Inferior parietal cortex (tissue), 1 donor: ENCODE results near the gene PHF21B.
"Not testable (repeated sequence)": the region's sequence is repeated elsewhere in the genome, so short reads cannot be mapped to it uniquely, and the experiment has no call there.

ENCODE experiments used
- DNase-seq: peaks from one replicate; pipeline ENCODE4 v3.0.0-alpha.2; 2016; ENCODE audit errors: extremely low spot score

Gene PHF21B

DNA sequence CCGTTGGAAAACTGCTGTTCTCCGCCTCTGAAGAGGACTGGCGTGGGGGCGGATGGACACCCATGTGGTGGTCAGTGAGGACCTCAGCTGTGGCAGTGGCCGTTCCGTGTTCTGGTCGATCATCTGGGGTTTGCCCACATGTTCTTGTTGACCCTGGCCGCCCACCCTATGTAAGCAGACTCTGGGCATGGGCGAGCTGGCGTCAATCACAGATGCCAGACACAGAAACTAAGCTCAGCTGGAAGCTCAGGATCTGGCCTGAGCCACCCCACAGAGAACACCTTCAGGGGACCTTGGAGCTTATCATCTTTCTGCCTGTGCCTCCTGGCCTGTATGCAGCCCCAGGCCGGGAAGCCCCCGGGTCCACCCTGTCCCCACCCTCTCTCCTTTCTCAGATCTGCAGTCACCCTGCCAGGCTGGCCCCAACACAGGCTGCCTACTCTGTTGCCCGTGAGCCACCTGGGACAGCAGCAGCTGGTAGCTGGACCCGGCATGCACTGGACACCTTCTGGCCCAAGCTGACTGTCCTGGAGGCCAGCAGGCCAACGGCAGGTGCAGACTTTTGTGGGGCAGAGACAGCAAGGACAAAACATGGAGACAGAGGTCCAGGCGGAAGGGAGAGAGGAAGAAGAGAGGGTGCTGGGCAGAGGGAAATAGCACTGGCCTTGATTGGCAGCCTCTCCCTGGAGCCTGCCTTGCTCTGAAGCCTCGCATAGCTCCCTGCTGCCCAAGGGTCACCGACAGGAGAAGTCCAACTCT lies 91.5 kb downstream of the PHF21B start:
- no peak for DNase-seq

DNA sequence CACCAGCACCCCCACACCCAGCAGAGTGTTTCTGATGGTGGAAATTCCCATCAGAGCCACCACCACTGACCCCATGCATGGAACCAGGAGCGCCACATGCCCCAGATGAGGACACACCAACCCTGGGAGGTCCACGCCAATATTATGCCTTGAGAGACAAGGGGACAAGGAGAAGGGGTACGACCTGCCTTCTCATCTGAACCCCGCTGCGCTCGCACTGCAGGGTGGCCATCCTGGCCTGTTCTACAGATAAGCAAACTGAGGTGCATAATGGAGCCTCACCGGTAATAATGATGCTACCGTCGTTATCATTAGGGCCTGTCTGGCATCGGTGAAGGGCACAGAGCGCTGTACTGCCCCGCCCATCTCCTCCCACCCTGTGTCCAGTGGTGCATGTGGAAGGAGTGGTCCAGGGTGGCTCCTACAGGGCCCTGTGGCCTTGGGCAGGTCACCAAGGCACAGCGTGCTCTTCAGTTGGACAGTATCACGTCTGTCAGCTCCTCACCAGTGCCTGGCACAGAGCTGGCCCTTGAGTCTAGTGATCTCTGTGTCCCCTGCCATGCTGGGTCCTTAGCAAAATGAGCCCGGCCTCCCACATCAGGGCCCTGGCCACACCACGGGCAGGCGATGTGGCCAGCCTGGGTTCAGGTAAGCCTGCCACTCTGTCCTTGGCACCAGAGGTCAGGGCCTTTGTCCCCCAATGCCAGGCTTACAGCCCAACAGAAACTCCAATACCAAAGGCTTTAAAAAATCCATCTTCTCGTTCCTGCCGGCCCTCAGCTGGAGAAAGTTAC lies 92.2 kb downstream of the PHF21B start:
- DNase-seq, result no peak

DNA sequence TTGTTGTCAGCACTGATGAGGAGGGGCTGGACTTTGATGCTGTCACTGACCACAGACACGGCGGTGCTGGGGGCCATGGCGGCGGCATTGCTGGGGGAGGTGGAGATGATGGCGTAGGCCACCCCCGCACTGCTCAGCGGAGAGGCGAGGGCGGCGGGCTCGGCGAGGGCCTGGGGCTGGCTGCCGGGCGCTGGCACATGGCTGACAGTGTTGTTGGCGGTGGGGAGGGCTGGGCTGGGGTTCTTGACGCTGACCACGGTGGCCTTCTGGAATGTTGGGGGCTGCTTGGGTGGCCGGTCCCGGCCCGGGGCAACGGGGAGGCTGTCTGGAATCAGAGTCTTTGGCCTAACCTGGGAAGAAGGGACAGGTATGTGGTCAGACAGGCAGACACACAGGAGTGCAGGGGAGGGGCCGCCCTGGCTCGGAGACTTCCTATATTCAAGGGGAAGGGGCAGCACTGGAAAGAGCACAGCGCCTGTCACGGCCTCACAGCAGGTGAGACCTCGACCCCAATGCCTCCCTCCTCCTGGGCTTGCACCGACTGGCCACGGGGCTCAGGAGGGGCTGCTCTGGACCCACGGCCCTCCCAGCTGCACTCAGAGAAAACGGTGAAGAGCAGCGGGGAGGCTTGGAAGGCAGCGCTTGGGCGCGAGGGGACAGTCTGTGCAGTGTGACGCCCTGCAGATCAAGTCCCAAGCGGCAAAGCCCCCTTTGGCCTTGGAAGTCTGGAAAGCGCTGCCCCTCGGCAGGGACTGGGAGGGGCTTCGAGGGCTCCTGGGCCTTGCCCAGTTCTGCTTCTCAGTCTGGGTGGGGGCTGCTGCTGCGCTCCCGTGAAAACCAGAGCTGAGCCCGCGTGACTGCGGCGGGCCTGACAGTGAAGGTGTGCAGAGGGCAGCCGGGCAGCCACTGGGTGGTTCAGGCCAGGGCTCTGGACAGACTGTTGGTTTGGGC lies 93.2 kb downstream of the PHF21B start:
- no peak for DNase-seq

- no peak for DNase-seq
These were observed 94.4 kb downstream of the PHF21B start for GRCh38 chr22:44915441-44915840.

DNA sequence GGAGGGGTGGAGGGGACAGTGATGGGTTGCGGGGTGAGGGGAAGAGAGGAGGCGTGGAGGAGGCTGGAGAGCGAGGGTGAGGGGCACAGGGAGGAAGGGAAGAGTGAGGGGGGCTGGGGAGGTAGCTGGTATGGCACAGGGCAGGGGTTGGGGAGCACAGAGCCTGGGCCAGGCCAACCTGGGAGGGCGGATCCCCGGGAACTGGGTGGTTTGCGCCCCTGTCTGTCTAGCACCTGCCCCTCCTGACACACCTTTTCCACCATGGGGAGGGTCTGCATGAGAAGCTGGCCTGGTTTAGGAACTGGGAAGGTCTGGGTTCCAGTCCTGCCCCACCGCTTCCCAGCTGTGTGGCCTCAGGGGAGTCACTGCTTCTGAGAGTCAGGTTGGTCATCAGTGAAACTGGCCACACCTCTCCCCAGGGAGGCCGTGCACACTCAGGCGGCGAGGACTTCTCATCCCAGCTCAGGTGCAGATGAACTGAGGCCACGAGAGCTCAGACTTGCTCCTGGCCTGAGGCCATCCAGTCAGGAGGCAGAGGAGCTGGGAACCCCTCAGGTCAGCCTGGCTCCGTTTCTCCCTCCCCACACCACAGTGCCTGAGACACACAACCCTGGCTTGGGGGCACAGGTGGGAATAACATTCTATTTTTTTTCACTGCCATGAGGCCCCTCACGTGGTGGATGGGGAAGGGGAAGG lies 95.6 kb downstream of the PHF21B start:
- DNase-seq, result no peak

DNA sequence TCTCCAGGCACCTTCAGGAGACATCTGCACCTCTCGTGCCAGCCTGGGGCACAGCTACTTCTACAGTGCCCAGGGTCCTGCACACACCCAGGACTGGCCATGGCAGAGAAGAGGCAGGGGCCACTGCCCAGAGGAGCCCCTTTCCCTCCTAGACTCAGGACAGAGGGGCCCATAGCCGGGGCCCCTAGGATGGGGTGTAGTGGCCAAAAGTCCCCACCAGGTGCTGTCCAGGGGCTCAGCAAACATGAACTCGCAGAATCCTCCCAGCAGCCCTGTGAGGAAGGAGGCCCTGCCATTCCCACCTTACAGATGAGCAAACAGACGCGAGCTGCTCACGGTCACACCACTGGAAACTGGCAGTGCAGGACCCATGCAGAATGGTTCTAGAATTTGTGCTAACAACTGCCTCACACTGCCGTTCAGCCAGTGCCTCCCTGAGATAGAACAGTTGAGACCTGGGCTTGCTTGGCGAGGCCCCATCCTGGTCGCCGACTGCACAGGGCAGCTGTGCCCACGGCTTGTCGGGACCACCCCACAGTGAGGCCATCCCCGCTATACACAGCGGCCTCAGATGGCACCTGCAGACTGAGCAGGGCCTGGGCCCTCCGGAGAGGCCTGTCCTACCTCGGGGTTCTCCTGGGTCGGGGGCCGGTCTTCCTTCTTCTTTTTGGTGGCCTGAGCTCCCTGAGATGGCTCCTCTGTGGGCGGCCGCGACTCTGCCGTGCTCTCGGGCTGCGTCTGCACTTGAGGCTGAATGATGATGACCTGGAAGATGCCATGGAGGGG lies 96.4 kb downstream of the PHF21B start:
- no peak for DNase-seq

GRCh38 chr22:44909241-44909640 lies 100.6 kb downstream of the PHF21B start:
- DNase-seq, result no peak

DNA sequence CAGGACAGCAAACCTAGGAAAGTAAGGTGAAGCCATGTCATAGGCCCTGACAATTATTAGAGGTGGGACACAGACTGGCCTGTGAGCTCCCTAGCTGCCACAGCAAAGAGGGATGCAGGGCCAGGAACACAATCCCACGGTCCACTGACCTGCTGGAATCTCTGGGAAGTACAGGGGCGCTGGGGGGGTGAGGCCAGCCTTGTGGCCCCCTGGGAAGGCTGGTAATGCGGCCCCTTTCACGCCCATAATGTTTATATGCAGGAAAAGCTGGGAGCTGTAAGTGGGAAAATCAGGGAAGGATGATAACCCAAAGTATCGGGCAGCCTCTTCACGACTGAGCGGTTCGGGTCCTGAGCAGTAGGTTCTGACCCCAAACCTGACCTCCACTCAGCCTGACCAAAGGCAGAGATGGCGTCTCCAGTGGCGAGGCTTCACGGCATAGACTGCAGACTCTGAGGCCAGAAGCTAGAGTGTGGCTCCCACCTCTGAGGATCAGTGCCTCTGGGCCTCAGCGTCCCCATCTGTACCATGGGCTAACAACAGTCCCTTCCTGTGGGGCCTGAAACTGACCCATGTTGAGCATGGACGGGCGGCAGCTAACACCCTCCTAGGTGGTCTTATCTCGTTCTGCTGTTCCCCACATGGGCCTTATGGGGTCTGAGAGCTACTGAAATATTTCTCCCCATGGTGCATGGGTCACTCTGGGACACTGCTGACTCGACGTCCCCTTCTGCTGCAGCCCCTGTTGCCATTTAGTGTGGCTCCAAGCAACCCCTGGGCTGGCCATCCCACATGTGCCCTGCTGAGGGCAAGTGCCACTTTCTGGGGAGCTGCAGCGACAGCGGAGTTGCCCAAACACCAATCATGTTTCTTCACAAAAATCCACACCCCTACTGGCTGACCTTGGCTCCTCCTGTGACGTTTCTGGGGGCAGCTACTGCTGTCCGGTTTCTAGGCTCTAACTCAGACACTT lies 101.8 kb downstream of the PHF21B start:
- DNase-seq, result no peak

GRCh38 chr22:44906999-44907644 lies 102.7 kb downstream of the PHF21B start:
- no peak for DNase-seq

GRCh38 chr22:44906248-44906936 lies 103.4 kb downstream of the PHF21B start:
- no peak for DNase-seq

DNA sequence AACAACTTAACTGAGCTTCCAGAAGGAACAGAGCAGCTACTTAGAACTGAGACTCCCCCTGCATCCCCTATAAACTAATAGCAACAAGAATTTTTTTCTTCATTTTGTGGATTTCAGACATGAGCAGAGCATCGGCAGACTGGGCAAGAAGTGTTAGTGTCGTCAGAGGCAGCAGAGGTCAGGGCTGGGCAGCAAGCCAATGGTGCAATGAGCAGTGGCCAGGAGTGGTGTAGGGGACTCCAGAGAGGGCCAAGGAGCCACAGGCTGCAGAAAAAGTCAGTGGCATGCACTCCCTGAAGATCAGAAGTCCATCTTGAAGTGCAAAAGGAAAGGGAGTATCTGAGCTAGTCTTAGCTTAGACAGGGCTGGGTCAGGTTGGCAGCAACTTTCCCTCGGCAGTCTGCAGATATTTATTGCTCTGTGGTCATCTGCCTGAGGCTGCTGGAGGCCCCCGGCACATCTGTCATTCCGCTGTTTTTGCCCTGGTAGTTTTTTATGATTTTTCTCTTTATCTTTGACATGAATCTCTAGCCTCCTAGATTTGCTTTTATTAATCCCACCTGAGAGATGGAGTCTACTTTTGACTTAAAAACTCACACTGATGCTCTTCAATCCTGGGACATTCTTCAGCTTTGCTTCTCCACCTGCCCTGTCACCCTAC lies 105.2 kb downstream of the PHF21B start:
- DNase-seq, result not testable (repeated sequence)

DNA sequence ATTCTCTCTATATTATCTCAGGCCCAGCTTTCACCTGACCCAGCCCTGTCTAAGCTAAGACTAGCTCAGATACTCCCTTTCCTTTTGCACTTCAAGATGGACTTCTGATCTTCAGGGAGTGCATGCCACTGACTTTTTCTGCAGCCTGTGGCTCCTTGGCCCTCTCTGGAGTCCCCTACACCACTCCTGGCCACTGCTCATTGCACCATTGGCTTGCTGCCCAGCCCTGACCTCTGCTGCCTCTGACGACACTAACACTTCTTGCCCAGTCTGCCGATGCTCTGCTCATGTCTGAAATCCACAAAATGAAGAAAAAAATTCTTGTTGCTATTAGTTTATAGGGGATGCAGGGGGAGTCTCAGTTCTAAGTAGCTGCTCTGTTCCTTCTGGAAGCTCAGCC lies 106.6 kb downstream of the PHF21B start:
- not testable (repeated sequence) for DNase-seq

DNA sequence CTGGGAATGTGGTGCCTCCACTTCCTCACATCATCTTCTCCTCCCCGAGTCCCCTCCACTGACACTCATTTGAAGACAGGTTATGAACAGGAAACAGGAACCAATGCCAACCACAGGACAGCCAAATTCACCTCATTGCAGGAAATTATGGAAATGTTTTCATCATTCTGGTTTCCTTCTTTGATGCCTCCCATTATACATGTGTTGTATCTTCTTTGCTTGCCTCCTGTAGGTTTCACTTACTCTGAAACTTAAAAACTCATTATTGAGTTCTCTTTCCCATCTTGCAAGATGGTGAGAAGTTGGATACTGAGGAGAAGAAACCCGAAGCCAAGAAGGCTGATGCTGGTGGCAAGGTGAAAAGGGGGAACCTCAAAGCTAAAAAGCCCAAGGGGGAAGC lies 108.5 kb downstream of the PHF21B start:
- no peak for DNase-seq

DNA sequence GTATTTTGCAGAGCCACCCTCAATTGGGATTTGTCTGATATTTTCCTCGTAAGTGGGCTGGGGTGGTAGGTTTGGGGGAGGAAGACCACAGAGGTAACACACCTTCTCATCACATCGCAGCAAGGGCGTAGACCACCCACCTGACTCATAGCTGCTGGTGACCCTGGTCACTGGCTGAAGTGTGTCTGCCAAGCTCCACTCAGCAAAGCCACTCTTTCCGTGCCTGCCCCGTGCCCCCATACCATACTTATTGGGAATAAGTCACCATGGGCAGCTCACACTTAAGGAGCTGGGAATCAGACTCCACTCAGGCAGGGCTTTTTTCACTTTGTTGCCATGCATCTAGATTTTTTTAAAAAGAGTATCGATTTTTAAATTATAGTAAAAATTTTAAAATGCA lies 111.6 kb downstream of the PHF21B start:
- no peak for DNase-seq

DNA sequence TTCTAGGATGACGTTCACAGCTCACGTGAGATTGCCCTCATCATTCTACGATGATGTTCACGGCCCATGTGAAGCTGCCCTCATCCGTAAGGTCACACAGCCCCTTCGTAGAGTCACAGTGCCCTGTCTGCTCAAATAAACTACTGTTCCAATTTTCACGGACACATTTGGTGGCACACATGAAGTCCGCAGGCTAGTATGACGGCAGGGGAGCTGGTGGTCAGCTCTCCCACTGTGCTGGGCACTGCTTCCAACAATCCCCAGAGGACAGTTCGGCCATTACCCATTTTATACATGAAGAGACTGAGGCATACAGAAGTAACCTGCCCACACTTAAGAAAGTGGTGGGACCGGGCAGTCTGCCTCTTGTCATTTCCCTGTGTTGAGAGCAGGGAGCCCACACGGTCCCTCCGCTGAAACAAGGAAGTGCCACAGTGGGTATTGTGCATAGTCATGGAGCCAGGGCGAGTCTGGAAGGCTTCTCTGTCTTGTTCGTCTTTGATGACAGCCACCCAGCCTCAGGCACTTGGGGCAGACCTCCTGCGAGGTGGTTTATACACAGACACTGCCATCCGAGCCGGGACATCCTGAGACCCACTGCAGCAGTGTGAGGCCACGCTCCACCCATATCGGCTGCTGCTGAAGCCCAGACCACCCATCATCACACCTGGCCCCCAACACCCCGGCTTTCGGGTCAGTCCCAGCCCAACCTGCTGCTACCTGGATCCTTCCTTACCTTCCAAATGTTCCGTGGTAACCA lies 114.3 kb downstream of the PHF21B start:
- DNase-seq, result no peak

DNA sequence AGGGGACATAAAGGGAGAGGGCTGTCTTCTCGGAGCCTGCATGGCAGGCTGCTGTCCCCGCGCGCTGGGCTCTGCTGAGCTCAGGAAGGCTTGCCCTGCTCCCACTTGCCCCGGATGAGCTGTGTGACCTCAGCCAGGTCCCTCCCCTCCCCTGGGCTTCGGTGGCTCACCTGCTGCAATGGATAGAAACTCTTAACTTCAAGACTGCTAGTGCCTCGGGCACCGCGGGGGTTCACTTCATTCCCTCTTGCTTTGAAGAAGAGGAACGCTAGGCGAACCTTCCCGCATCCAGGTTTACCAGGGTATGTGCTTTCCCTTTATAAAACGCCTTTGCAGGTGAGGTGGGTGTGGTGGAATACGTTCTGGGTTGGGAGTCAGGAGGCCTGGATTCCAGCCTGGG lies 115.0 kb downstream of the PHF21B start:
- no peak for DNase-seq

DNA sequence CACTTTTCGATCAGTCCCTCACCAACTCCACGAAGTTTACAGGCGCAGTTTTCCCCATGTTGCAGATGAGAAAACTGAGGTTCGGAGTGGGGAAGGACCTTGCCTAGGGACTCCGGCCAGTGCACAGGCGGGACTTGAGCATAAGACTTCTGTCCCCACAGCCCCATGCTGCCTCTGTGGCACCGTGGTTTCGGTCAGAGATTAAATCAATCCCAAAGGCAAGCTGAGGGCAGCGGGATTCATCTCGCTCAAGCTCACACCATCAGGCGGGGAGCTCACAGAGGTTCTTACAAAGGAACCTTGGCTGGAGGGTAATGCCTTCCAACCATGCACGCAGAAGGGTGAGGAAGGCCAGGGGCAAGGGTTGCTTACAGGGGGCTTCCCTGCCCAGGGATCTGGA lies 115.5 kb downstream of the PHF21B start:
- no peak for DNase-seq
